GM19193 (cell line): ENCODE data around the gene TUFM.

Experiments used
- POLR2A ChIP-seq: IDR thresholded peaks from 4 replicates; pipeline ENCODE4 v1.6.1; 2011; ENCODE audit not compliant: insufficient read depth, insufficient read length; ENCODE audit errors: extremely low read depth

TUFM gene

GRCh38 chr16:28845761-28846079 is 428 bp downstream of the TUFM start:
- TF ChIP-seq POLR2A = no peak

DNA sequence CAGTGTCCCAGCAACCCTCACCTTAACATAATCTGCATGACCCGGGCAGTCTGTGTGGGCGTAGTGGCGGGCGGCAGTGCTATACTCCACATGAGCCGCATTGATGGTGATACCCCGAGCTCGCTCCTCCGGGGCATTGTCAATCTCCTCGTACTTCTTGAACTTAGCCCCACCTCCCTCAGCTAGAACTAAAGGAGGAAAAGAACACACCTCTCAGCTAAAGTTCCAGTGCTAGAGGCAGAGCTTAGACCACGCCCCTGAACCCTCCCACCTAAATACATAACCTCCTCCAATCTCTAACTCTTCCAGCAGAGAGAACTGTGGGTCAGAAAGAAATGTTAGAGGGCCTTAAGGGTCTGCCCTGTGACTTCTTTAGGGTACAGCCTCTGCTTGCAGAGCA is 855 bp downstream of the TUFM start:
- TF ChIP-seq POLR2A = no peak

DNA sequence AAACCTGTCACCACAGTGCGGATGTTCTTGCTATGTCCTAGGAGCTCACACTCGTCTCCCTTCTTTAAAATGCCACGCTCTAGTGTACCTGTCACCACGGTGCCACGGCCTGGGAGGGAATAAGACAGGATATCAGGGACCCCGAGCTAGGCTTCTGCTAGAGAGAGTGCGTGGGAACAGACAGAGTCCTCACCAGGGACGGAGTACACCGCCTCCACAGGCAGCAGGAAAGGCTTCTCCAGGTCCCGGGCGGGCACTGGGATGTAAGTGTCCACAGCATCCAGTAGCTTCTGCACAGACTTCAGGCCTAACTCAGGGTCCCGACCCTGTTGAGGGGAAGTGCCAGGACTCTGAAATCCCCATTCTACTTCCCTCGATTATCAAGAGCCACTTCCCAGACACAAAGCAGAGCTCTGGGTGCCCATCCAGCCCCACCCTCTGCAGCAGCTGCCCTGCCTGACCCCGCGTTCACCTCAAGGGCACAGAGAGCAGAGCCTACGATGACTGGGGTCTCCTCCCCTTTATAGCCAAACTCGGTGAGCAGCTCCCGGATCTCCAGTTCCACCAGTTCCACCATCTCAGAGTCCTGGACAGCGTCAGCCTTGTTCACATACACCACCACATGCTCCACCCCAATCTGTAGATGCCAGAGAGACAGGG is 1.8 kb downstream of the TUFM start:
- no peak for TF ChIP-seq POLR2A

DNA sequence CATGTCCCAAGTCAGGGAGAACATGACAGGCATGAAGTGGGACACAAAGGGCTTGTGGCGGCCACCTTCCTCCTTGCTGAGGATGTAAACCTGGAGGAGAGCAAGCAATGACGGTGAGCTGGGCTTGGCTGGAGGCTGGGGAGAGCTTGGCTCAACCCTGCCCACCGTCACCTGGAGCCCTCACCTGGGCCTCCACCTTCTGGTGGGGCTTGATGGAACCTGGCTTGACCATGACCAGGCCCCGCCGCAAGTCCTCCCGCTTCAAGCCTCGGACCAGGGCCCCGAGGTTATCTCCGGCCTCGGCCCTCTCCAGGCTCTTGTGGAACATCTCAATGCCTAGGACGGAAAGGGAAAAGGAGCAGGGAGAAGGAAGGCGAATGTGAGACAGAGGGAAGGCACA is 2.4 kb downstream of the TUFM start:
- TF ChIP-seq POLR2A = no peak

- no peak for TF ChIP-seq POLR2A
Measured at GRCh38 chr16:28842696-28843095, 3.5 kb downstream of the TUFM start.

DNA sequence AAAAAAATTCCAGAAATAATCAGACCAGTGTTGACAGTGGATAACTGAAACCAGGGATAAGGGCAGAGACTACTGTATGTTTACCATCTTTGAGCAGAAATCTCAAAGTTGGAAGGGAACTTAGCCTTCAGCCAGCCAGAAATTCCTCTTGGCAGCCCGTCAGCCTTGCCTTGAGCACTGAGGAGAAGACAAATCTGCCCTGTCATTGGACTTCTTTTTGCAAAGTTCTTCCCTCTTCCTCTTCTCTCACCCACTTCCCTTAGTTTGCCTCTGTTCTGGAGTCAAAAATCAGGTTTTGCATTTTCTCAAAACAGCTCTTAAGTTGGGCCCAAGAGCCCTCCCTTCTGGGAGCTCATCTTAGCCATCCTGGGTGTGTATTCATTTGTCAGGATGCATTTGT is 6.2 kb downstream of the TUFM start:
- no peak for TF ChIP-seq POLR2A

DNA sequence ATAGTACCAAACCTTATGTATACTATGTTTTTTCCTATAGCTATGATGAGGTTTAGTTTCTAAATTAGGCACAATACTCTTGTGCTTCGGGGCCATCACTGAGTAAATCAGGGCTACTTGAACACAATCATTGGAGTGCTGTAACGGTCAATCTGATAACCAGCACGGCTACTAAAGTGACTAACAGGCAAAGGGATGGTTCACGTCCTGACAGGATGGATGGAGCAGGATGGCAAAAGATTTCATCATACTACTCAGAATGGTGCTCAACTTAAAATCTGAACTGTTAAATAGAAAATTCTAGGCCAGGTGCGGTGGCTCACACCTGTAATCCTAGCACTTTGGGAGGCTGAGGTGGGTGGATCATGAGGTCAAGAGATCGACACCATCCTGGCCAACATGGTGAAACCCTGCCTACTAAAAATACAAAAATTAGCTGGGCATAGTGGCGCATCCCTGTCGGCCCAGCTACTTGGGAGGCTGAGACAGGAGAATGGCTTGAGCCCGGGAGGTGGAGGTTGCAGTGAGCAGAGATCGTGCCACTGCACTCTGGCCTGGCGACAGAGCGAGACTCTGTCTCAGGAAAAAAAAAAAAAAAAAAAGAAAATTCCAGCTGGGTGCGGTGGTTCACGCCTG is 7.0 kb downstream of the TUFM start:
- TF ChIP-seq POLR2A = no peak

DNA sequence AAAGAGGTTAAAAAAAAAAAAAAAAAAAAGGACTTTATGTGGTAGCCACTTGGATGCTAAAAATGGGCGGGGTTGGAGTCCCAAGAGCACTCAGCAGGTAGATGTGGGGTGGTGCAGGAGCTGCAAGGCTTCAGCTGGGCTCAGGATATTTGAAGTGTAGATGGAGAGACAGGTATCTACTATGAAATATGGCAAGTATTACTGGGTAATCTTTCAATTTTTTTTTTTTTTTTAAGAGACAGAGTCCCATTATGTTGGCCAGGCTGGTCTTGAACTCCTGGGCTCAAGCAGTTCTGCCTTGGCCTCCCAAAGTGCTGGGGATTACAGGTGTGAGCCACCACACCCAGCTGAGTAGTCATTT is 7.6 kb downstream of the TUFM start:
- TF ChIP-seq POLR2A = no peak

DNA sequence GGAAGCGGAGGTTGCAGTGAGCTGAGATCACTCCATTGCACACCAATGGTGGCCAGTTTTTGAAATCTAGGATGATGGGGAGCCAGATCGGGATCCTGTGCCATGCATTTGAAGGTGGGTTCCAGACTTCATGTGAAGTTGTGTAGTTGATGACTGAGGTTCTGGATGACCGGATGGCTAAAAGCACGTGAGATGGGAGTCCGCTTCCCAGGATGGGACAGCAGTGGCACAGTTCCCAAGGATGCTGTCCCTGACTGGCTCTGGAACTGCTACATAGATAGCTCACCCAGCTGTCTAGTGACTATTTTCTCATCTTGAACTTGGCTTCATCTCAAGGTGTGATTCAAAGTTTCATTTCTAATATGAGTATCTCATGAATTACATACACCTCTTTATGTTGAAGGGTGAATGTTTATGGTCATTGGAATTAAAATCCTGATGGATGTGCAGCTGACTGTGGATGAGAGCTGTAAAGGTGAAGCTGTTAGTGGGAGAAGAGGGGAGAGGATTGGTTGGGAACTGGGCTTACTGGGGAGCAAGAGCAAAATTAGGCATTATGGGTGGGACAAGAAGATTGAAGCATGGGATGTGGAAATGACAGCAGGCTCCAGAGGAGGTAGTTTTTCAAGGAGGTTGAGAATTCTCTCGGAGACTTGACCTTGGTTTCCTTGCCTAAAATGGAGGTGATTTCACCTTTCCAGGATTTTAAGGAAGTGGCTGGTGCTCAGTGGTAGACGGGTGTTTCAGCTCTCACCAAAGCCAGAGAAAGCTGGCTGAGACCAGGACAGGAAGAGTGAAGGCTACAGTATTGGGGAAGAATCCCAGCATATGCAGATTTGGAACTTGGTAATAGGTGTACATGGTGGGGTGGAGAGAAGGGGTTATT is 8.2 kb downstream of the TUFM start:
- no peak for TF ChIP-seq POLR2A

GRCh38 chr16:28836761-28837064 is 9.4 kb downstream of the TUFM start:
- TF ChIP-seq POLR2A = no peak

DNA sequence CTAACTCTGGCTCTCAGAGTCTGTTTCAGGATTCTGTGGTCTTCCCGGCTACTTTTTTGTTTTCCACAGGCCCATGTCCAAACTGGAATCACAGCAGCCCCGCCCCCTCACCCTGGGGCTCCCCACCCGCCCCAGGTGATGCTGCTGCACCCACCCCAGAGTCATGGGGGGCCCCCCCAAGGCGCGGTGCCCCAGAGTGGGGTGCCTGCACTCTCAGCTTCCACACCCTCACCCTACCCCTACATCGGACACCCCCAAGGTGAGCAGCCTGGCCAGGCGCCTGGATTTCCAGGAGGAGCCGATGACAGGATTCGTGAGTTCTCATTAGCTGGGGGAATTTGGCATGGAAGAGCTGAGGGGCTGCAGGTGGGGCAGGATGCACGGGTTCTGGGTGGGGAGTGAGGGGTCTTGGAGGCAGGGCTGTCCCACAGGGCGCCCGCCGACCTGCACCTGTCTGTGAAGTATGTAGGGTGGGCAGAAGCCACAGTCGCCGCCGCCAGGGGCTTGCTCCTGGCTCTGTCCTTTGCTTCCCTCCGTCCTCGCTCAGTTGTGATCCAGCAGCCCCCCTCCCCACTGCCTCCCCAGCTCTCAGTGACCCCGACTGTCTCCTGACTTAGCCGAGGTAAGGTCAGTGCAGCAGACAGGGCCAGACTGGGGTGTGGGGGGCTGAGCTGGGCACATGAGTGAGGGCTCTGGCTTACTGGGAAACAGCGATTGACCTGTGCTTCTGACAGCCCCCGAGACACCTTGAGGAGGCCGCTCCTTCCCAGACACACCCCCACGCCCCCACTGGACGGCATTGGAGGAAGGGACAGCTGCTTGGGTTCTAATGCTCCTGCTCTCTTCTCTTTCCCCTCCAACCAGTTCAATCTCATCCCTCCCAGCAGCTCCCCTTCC is 10.0 kb downstream of the TUFM start:
- TF ChIP-seq POLR2A = no peak

- TF ChIP-seq POLR2A = peak; percentile 18
Measured at GRCh38 chr16:28834873-28835863, 11.0 kb downstream of the TUFM start.

- TF ChIP-seq POLR2A = no peak
Measured at GRCh38 chr16:28834349-28834748, 11.8 kb downstream of the TUFM start.

DNA sequence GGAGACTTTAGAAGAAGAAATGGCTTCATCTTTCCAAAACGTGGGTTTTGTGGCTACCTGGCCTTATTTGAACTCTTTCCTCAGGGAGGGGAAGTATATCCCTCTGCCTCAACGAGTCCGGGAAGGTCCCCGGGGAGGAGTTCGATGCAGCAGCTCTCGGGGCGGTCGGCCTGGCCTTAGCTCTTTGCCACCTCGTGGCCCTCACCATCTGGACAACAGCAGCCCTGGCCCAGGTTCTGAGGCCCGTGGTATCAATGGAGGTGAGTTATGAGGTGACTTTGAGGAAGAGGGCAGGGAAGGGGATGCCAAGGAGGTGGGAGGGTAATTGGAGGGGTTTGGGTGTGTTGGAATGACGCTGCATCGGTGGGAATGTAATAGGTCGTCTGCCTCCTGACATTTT is 15.6 kb downstream of the TUFM start:
- TF ChIP-seq POLR2A = no peak
